ENCODE results near the gene S100A10.

S100A10 gene

DNA sequence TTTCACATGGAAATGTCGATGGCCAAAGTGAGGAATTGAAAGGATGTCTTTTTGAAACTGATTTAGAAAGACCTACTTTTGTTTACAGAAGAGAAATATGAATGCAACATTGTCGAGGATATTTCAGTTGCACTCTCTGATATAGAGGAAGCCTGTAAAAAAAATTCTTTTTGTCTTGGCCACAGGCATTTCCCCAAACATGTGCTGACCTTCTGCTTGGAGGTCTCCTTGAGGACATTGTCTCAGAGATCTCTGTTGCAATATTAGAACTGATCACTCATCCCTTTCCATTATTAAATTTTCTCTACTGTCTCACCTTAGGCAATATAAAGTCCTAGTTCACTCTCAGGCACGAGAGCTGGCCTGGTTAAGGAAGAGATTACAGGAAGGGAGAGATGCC is 27.2 kb upstream of the S100A10 start:
- H3K4me1 Mint-ChIP-seq, result peaks cover 6% of the 10 kb centered on the region
- H3K4me3 Mint-ChIP-seq, result no peak overlapping the region
- H3K27ac Mint-ChIP-seq, result no peak overlapping the region
- peaks cover 25% of the 10 kb centered on the region for H3K27me3 Mint-ChIP-seq (ENCODE audit: low read depth, poor library complexity)
- H3K36me3 Mint-ChIP-seq (ENCODE audit: low read depth), result no peaks in the 10 kb centered on the region
- TF ChIP-seq, protein P1, sequence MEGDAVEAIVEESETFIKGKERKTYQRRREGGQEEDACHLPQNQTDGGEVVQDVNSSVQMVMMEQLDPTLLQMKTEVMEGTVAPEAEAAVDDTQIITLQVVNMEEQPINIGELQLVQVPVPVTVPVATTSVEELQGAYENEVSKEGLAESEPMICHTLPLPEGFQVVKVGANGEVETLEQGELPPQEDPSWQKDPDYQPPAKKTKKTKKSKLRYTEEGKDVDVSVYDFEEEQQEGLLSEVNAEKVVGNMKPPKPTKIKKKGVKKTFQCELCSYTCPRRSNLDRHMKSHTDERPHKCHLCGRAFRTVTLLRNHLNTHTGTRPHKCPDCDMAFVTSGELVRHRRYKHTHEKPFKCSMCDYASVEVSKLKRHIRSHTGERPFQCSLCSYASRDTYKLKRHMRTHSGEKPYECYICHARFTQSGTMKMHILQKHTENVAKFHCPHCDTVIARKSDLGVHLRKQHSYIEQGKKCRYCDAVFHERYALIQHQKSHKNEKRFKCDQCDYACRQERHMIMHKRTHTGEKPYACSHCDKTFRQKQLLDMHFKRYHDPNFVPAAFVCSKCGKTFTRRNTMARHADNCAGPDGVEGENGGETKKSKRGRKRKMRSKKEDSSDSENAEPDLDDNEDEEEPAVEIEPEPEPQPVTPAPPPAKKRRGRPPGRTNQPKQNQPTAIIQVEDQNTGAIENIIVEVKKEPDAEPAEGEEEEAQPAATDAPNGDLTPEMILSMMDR (IDR thresholded peaks at IDR 0.05), result no peak
- no peaks in the 10 kb centered on the region for H3K9me3 Mint-ChIP-seq
- DNase-seq, result no peak

- Mint-ChIP-seq H3K4me3 (no peak overlapping the region), H3K27me3 (ENCODE audit: low read depth, poor library complexity) (peaks cover 12% of the 10 kb centered on the region), H3K4me1 (peaks cover 6% of the 10 kb centered on the region), H3K27ac (no peak overlapping the region), H3K9me3 (no peaks in the 10 kb centered on the region), H3K36me3 (ENCODE audit: low read depth) (no peaks in the 10 kb centered on the region)
- DNase-seq, result peak; percentile 41
- TF ChIP-seq, protein P1 (IDR thresholded peaks at IDR 0.05), result peak; percentile 25
Measured at GRCh38 chr1:152018537-152018936, 24.9 kb upstream of the S100A10 start.

DNA sequence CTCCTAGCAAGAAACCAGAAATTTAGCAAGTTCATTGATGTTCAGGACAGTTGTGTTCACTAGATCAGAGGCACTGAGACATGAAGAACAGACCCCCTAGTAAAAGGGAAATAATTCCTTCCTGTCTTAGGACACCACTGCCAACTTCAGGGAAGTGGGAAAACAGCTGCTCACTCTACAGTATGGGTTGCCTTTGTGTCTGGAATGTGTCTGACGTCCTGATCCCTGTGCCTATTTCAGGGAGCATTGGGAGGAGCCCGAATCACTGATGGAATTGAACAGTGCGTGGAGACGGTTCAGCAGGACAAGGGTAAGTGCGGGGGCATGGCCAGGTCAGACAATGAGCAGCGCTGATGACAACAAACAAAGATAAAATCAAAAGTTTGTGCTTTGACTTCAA is 22.1 kb upstream of the S100A10 start:
- Mint-ChIP-seq H3K4me3 (no peak overlapping the region), H3K27ac (no peak overlapping the region)

DNA sequence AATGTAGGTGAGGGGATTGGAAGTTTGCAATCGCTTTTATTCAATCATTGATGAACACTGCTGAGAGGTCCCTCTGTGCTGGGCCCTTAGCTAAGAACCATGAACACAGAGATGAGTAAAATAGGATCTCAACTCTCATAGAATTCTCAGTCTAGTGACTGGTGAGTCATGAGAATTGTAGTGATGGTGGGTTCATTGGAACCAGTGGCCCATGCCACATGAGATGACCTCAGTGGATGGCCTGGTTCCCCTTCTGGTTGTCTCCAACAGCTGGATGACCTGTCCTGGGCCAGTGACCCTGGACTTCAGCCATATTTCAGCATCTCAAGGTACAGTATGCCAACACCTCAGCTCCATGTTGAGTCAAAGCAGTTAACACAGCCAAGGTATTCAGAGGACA is 21.3 kb upstream of the S100A10 start:
- H3K27ac Mint-ChIP-seq, result no peak overlapping the region
- H3K9me3 Mint-ChIP-seq, result no peaks in the 10 kb centered on the region
- TF ChIP-seq, protein P1 (IDR thresholded peaks at IDR 0.05), result no peak
- H3K36me3 Mint-ChIP-seq (ENCODE audit: low read depth), result no peaks in the 10 kb centered on the region
- peaks cover 15% of the 10 kb centered on the region for H3K4me1 Mint-ChIP-seq
- no peak for DNase-seq
- peaks cover 3% of the 10 kb centered on the region for H3K27me3 Mint-ChIP-seq (ENCODE audit: low read depth, poor library complexity)
- no peak overlapping the region for H3K4me3 Mint-ChIP-seq

More for the DNA sequence above, 22.1 kb upstream of the S100A10 start:
- H3K27me3 Mint-ChIP-seq (ENCODE audit: low read depth, poor library complexity), result peaks cover 7% of the 10 kb centered on the region
- peaks cover 12% of the 10 kb centered on the region for H3K4me1 Mint-ChIP-seq
- DNase-seq, result no peak
- TF ChIP-seq, protein P1 (IDR thresholded peaks at IDR 0.05), result no peak
- H3K36me3 Mint-ChIP-seq (ENCODE audit: low read depth), result no peaks in the 10 kb centered on the region
- H3K9me3 Mint-ChIP-seq, result no peaks in the 10 kb centered on the region

- H3K27ac Mint-ChIP-seq, result no peak overlapping the region
- TF ChIP-seq, protein P1 (IDR thresholded peaks at IDR 0.05), result peak; percentile 52
- H3K27me3 Mint-ChIP-seq (ENCODE audit: low read depth, poor library complexity), result peaks cover 10% of the 10 kb centered on the region
- no peaks in the 10 kb centered on the region for H3K9me3 Mint-ChIP-seq
- no peaks in the 10 kb centered on the region for H3K36me3 Mint-ChIP-seq (ENCODE audit: low read depth)
- peak; percentile 44 for DNase-seq
- H3K4me1 Mint-ChIP-seq, result peaks cover 23% of the 10 kb centered on the region
- H3K4me3 Mint-ChIP-seq, result no peak overlapping the region
Measured at GRCh38 chr1:152013664-152014237, 20.1 kb upstream of the S100A10 start.

- H3K4me1 Mint-ChIP-seq, result peaks cover 23% of the 10 kb centered on the region
- TF ChIP-seq, protein P1 (IDR thresholded peaks at IDR 0.05), result no peak
- H3K27me3 Mint-ChIP-seq (ENCODE audit: low read depth, poor library complexity), result peaks cover 10% of the 10 kb centered on the region
- no peak for DNase-seq
- H3K36me3 Mint-ChIP-seq (ENCODE audit: low read depth), result no peaks in the 10 kb centered on the region
- H3K27ac Mint-ChIP-seq, result peak overlapping the region; percentile 46
- H3K4me3 Mint-ChIP-seq, result no peak overlapping the region
- H3K9me3 Mint-ChIP-seq, result no peaks in the 10 kb centered on the region
Measured at GRCh38 chr1:152009691-152010090, 16.0 kb upstream of the S100A10 start.

All from nephron progenitor cell (in vitro differentiated cells).